ENCODE measurements around the gene STK39. TPM values are rescaled to one million over a fixed set of nuclear protein-coding genes. Genes with fewer than 3 reads are reported as not detected.

STK39 gene
- total RNA-seq, 1 experiment from 2014 or later, result 15.9 TPM

DNA sequence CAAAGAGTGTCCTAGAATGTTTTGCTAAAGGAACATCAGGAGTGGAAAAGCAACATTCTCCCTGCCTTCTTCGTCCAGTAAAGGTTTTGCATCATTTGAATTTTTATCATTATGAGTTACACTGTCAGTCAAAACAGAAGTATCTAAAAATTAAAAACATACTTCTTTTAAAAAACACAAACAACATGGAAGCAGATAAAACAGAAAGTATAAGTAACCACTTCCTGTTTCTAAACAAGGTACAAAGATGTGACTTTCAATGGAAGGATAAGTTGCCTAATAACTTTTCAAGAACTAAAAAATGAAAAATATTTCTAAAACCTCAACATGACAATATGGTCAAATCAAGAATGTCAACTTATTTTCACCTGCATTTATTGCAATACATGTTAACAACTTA is 158.2 kb downstream of the STK39 start:
- no peak overlapping the region for H3K27ac ChIP-seq (ENCODE audit: low read depth, low read length, poor library complexity, severe bottlenecking)
- H3K27me3 ChIP-seq (replicated peaks; ENCODE audit: insufficient read depth, low read depth, low read length, poor library complexity), result no peaks in the 10 kb centered on the region
- no TSS peak for BruUV-seq (replicated peaks)
- no peak for DNase-seq (ENCODE audit: low spot score)
- intact Hi-C loops (cut with micrococcal nuclease; ENCODE audit: unreplicated experiment), result no loop called here
- TF ChIP-seq EZH2 (IDR thresholded peaks at IDR 0.05; ENCODE audit: borderline replicate concordance, low read depth, low read length, poor library complexity, severe bottlenecking) (no peak), CTCF (conservative IDR thresholded peaks at IDR 0.05; ENCODE audit: low read depth, low read length) (no peak)
- no peaks in the 10 kb centered on the region for H3K9me3 ChIP-seq (ENCODE audit: low read depth, low read length, poor library complexity, severe bottlenecking)
- H3K4me3 ChIP-seq (ENCODE audit: low read depth, low read length, poor library complexity, severe bottlenecking), result no peak overlapping the region
- H3K4me1 ChIP-seq (ENCODE audit: insufficient read depth, low read length, poor library complexity, severe bottlenecking), result no peaks in the 10 kb centered on the region
- CTCF ChIA-PET, result no interaction called here
- H3K36me3 ChIP-seq (ENCODE audit: insufficient read depth, low read length, poor library complexity, severe bottlenecking), result no peaks in the 10 kb centered on the region
- POLR2A ChIA-PET (ENCODE audit: low non-redundant PET), result no interaction called here

DNA sequence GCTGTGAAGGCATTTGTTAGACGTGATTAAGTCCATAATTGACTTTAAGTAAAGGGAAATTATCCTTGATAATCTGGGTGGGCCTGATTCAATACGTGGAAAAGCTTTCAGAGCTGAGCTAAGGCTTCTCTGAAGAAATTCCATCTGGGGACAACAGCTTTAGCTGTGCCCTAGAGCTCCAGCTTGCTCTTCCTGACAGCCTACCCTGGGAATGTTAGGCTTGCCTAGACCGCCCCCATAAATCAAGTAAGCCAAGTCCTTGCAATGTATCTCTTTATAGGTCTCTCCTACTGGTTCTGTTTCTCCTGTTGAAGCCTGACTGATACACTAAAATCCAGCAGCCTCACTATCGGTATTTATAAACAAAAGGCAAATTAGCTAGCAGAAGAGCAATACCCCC is 160.0 kb downstream of the STK39 start:
- TF ChIP-seq EZH2 (IDR thresholded peaks at IDR 0.05; ENCODE audit: borderline replicate concordance, low read depth, low read length, poor library complexity, severe bottlenecking), result no peak
- TF ChIP-seq CTCF (conservative IDR thresholded peaks at IDR 0.05; ENCODE audit: low read depth, low read length), result no peak
- POLR2A ChIA-PET (ENCODE audit: low non-redundant PET), result no interaction called here
- H3K27ac ChIP-seq (ENCODE audit: low read depth, low read length, poor library complexity, severe bottlenecking), result no peak overlapping the region
- peak; percentile 1 for DNase-seq (ENCODE audit: low spot score)
- no peak overlapping the region for H3K4me3 ChIP-seq (ENCODE audit: low read depth, low read length, poor library complexity, severe bottlenecking)
- H3K9me3 ChIP-seq (ENCODE audit: low read depth, low read length, poor library complexity, severe bottlenecking), result no peaks in the 10 kb centered on the region
- intact Hi-C loops (cut with micrococcal nuclease; ENCODE audit: unreplicated experiment), result no loop called here
- no peaks in the 10 kb centered on the region for H3K36me3 ChIP-seq (ENCODE audit: insufficient read depth, low read length, poor library complexity, severe bottlenecking)
- no peaks in the 10 kb centered on the region for H3K27me3 ChIP-seq (replicated peaks; ENCODE audit: insufficient read depth, low read depth, low read length, poor library complexity)
- no peaks in the 10 kb centered on the region for H3K4me1 ChIP-seq (ENCODE audit: insufficient read depth, low read length, poor library complexity, severe bottlenecking)
- no TSS peak for BruUV-seq (replicated peaks)
- CTCF ChIA-PET, result no interaction called here

DNA sequence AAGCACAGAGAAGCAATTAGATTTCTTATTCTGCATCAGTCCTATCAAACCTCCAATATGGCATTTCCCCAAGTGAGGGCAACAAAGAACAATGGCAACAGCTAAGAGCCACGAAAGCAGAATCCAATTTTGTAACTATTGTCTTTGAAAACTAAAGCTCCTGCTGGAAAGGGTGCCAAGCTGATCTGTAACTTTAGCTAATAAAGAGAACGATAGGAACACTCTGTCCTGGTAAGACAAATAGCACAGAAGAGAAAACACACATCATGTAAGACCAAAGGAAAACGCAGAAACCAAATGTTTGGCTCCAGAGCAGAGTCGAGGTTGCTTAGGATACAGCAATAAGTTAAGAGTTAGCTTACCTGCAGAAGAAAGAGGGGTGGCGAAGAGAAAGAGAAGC is 160.5 kb downstream of the STK39 start:
- BruUV-seq (replicated peaks), result no TSS peak
- Histone ChIP-seq H3K27me3 (replicated peaks; ENCODE audit: insufficient read depth, low read depth, low read length, poor library complexity) (no peaks in the 10 kb centered on the region), H3K4me1 (ENCODE audit: insufficient read depth, low read length, poor library complexity, severe bottlenecking) (no peaks in the 10 kb centered on the region), H3K27ac (ENCODE audit: low read depth, low read length, poor library complexity, severe bottlenecking) (no peak overlapping the region), H3K36me3 (ENCODE audit: insufficient read depth, low read length, poor library complexity, severe bottlenecking) (no peaks in the 10 kb centered on the region), H3K9me3 (ENCODE audit: low read depth, low read length, poor library complexity, severe bottlenecking) (no peaks in the 10 kb centered on the region), H3K4me3 (ENCODE audit: low read depth, low read length, poor library complexity, severe bottlenecking) (no peak overlapping the region)
- no peak for DNase-seq (ENCODE audit: low spot score)
- ChIA-PET POLR2A (ENCODE audit: low non-redundant PET) (no interaction called here), CTCF (no interaction called here)
- TF ChIP-seq CTCF (conservative IDR thresholded peaks at IDR 0.05; ENCODE audit: low read depth, low read length) (no peak), EZH2 (IDR thresholded peaks at IDR 0.05; ENCODE audit: borderline replicate concordance, low read depth, low read length, poor library complexity, severe bottlenecking) (no peak)
- intact Hi-C loops (cut with micrococcal nuclease; ENCODE audit: unreplicated experiment), result no loop called here

All from A673 (cell line).